B cell (primary cell): ENCODE measurements around the gene BPIFA3. TPM values are rescaled to one million over a fixed set of nuclear protein-coding genes. Genes with fewer than 3 reads are reported as not detected.

Source experiments
- ATAC-seq: fragments of 200-7000 bp; cut with Tn5 transposase; one replicate; pipeline ENCODE4 v1.10.0; 2021; ENCODE audit warnings: low read depth, mild to moderate bottlenecking, moderate number of reproducible peaks, moderate library complexity
- CTCF ChIA-PET: fragments of 350-600 bp; sonication (Branson Sonifier 250); formaldehyde crosslinking; loops from one replicate; lab custom pipeline; 2021; ENCODE audit warnings: antibody characterized with exemption, inconsistent platforms; lab: Charles Lee
- POLR2A ChIA-PET: fragments of 350-600 bp; sonication (Branson Sonifier 250); formaldehyde crosslinking; loops from one replicate; lab custom pipeline; 2021; ENCODE audit warnings: antibody characterized with exemption; lab: Charles Lee
- DNase-seq: peaks from one replicate; pipeline ENCODE4 v3.0.0; 2013
- H2AFZ ChIP-seq: 2 replicates; pipeline ENCODE4 v1.6.1; 2012; ENCODE audit warnings: mild to moderate bottlenecking, low read depth, low read length; ENCODE audit not compliant: insufficient read depth, poor library complexity, severe bottlenecking
- H3K27ac ChIP-seq, 2 donors: 1 replicate in 1 of 2; 2 replicates in 1 of 2; pipeline ENCODE4 v1.5.1; 2012 to 2013; ENCODE audit warnings: low read length in 2 of 2, mild to moderate bottlenecking in 2 of 2, moderate library complexity in 1 of 2
- H3K27me3 ChIP-seq, 4 experiments: fragments of 200-600 bp in 1 of 4; sonication (generic) in 1 of 4; replicated peaks in 1 of 4; 1 replicate in 2 of 4; 2 replicates in 2 of 4; pipeline versions ENCODE4 v1.6.1 to v1.7.0; 2013 to 2016; ENCODE audit warnings: low read length in 3 of 4, mild to moderate bottlenecking in 2 of 4, mixed read lengths in 1 of 4, moderate library complexity in 1 of 4; ENCODE audit not compliant: insufficient read depth in 4 of 4, control insufficient read depth in 3 of 4; ENCODE audit errors: control extremely low read depth in 1 of 4
- H3K36me3 ChIP-seq, 2 experiments: replicated peaks in 1 of 2; 1 replicate in 1 of 2; 2 replicates in 1 of 2; pipeline versions ENCODE4 v1.6.1 to v1.7.1; 2013; ENCODE audit warnings: low read length in 1 of 2; ENCODE audit not compliant: insufficient read depth in 2 of 2, control insufficient read depth in 1 of 2; ENCODE audit errors: control extremely low read depth in 1 of 2, extremely low read depth in 1 of 2
- H3K4me1 ChIP-seq, 2 donors: fragments of 200-600 bp in 1 of 2; sonication (generic) in 1 of 2; 1 replicate in 1 of 2; 2 replicates in 1 of 2; pipeline versions ENCODE4 v1.5.1 to v1.6.1; 2013 to 2017; ENCODE audit warnings: low read length in 2 of 2; ENCODE audit not compliant: control insufficient read depth in 2 of 2, insufficient read depth in 2 of 2
- H3K4me2 ChIP-seq: replicated peaks from 2 replicates; pipeline ENCODE3; 2012; ENCODE audit warnings: mild to moderate bottlenecking, low read depth, low read length; ENCODE audit not compliant: poor library complexity, severe bottlenecking
- H3K4me3 ChIP-seq, 5 experiments: fragments of 200-600 bp in 1 of 5; sonication (generic) in 1 of 5; 1 replicate in 3 of 5; 2 replicates in 2 of 5; pipeline versions ENCODE4 v1.5.1 to v1.7.0; 2011 to 2016; ENCODE audit warnings: low read length in 4 of 5, mild to moderate bottlenecking in 4 of 5, low read depth in 2 of 5, control low read depth in 1 of 5, moderate library complexity in 1 of 5; ENCODE audit not compliant: insufficient read depth in 1 of 5; ENCODE audit errors: control extremely low read depth in 1 of 5, extremely low read depth in 1 of 5
- H3K79me2 ChIP-seq: fragments of 200-600 bp; sonication (generic); one replicate; pipeline ENCODE4 v1.6.0; 2016; ENCODE audit warnings: low read length; ENCODE audit not compliant: control insufficient read depth, insufficient read depth
- H3K9ac ChIP-seq: fragments of 200-600 bp; sonication (generic); 2 replicates; pipeline ENCODE4 v1.6.1; 2017; ENCODE audit warnings: mild to moderate bottlenecking, low read length, moderate library complexity
- H3K9me3 ChIP-seq, 3 donors: one replicate each; pipeline versions ENCODE4 v1.6.1 to v1.7.1; 2013; ENCODE audit warnings: low read length in 2 of 3; ENCODE audit not compliant: control insufficient read depth in 2 of 3, insufficient read depth in 1 of 3; ENCODE audit errors: control extremely low read depth in 1 of 3
- H4K20me1 ChIP-seq: 2 replicates; pipeline ENCODE4 v1.6.0; 2012; ENCODE audit warnings: mild to moderate bottlenecking, low read length; ENCODE audit not compliant: insufficient read depth, control insufficient read depth, poor library complexity, severe bottlenecking
- H3K27ac Mint-ChIP-seq: one replicate; pipeline ENCODE4 v1.8.0; 2021; ENCODE audit warnings: mixed read lengths
- H3K27me3 Mint-ChIP-seq: one replicate; pipeline ENCODE4 v1.8.0; 2021; ENCODE audit warnings: mixed read lengths
- H3K4me1 Mint-ChIP-seq: one replicate; pipeline ENCODE4 v1.8.0; 2021; ENCODE audit warnings: mixed read lengths
- H3K4me3 Mint-ChIP-seq: one replicate; pipeline ENCODE4 v1.8.0; 2021; ENCODE audit warnings: mixed read lengths
- H3K9me3 Mint-ChIP-seq: one replicate; pipeline ENCODE4 v1.8.0; 2022; ENCODE audit warnings: mixed read lengths; ENCODE audit not compliant: insufficient read depth
- CTCF ChIP-seq: fragments of 200-600 bp; IDR thresholded peaks from one replicate; pipeline ENCODE4 v1.8.0; 2022; ENCODE audit warnings: antibody characterized with exemption, mild to moderate bottlenecking
- EZH2 ChIP-seq: IDR thresholded peaks from 2 replicates; pipeline ENCODE4 v1.6.1; 2012; ENCODE audit warnings: borderline replicate concordance, low read depth, mild to moderate bottlenecking, moderate library complexity, low read length; ENCODE audit not compliant: insufficient read depth, poor library complexity, severe bottlenecking
- WGBS: methylation state at CpG from one replicate; pipeline ENCODE4 v1.1.5; 2013; ENCODE audit warnings: missing lambda C conversion rate; ENCODE audit not compliant: insufficient coverage; 5-methylcytosine and 5-hydroxymethylcytosine counted together
- intact Hi-C: fragments of 100-400 bp; cut with micrococcal nuclease; formaldehyde crosslinking; loops from one replicate; pipeline ENCODE4 v1.10.0; 2022
- polyA plus RNA-seq: library from polyadenylated mRNA; depleted of rRNA; stranded (reverse); fragments of >200 nt; gene quantifications from 2 replicates; pipeline ENCODE4 v1.2.3, GENCODE V29; 2012
- total RNA-seq, 2 donors: library from RNA; stranded (reverse); fragments of 120-200 nt in 1 of 2; gene quantifications; 1 replicate in 1 of 2; 2 replicates in 1 of 2; pipeline versions ENCODE4 v1.2.3 to v1.2.4, GENCODE V29; 2013 to 2022

Gene BPIFA3
- total and polyA plus RNA-seq, 2 donors (not counting 1 experiment from before 2014, with no cell fraction given): not detected

- Mint-ChIP-seq H3K27ac (no peak overlapping the region), H3K9me3 (no peaks in the 10 kb centered on the region), H3K4me1 (no peaks in the 10 kb centered on the region), H3K4me3 (no peak overlapping the region), H3K27me3 (peaks cover 30% of the 10 kb centered on the region)
- Histone ChIP-seq H3K4me3 (no peak overlapping the region), H4K20me1 (no peaks in the 10 kb centered on the region), H3K27ac (no peak overlapping the region), H3K4me1 (no peaks in the 10 kb centered on the region), H3K79me2 (no peaks in the 10 kb centered on the region), H2AFZ (no peak overlapping the region), H3K27me3 (peaks cover 0 to 6% (median 4%) of the 10 kb centered on the region in 4 experiments), H3K4me2 (no peak overlapping the region), H3K9ac (no peak overlapping the region), H3K9me3 (peaks cover 0 to 6% (median 0%) of the 10 kb centered on the region in 3 donors), H3K36me3 (no peaks in the 10 kb centered on the region)
- TF ChIP-seq EZH2 (no peak), CTCF (no peak)
- no peak for ATAC-seq
- intact Hi-C loops: no loop called here
- CTCF ChIA-PET: no interaction called here
- 100% methylated on average over 2 of the region's 4 CpGs for WGBS
- POLR2A ChIA-PET: no interaction called here
- no peak for DNase-seq
Observed at GRCh38 chr20:33261465-33261864, 44.3 kb downstream of the BPIFA3 start.

DNA sequence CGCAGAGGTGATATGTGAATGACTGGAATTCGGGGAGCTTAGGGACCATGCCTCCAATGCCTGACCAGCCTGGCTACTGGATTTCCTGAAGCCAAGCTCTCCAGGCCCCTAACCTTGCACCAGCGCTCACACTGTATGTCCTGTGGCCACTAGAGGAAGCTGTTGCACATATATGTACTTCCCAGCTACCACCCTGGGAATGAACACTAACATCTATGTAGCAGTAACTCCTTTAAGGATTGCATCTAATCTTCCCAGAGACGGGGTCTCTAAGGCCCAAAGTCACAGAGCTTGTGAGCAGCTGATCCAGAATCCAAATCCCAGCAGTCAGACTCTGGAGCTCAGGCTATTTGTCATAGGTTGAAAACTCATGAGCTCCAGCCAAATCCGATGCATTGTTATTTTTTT lies 45.5 kb downstream of the BPIFA3 start:
- Histone ChIP-seq H3K27me3 (peaks cover 0 to 6% (median 2%) of the 10 kb centered on the region in 4 experiments), H3K79me2 (no peaks in the 10 kb centered on the region), H3K27ac (no peak overlapping the region), H4K20me1 (no peaks in the 10 kb centered on the region), H3K9ac (no peak overlapping the region), H2AFZ (no peak overlapping the region), H3K4me3 (no peak overlapping the region), H3K36me3 (no peaks in the 10 kb centered on the region), H3K9me3 (peaks cover 0 to 6% (median 0%) of the 10 kb centered on the region in 3 donors), H3K4me1 (no peaks in the 10 kb centered on the region), H3K4me2 (no peak overlapping the region)
- Mint-ChIP-seq H3K27me3 (peaks cover 29% of the 10 kb centered on the region), H3K27ac (no peak overlapping the region), H3K9me3 (no peaks in the 10 kb centered on the region), H3K4me3 (no peak overlapping the region), H3K4me1 (no peaks in the 10 kb centered on the region)
- intact Hi-C loops: no loop called here
- DNase-seq: no peak
- ChIA-PET POLR2A (no interaction called here), CTCF (interaction anchor here (1.3 kb wide), 1 partner anchor 38 kb away, joined by 4 read pairs; no protein-coding TSS in a partner anchor)
- ATAC-seq: no peak
- 50% methylated on average over 1 of the region's 5 CpGs for WGBS
- TF ChIP-seq EZH2: no peak
- no peak for TF ChIP-seq CTCF
